Measurements from ENCODE around the gene RERE. TPM values are rescaled to one million over a fixed set of nuclear protein-coding genes. Genes with fewer than 3 reads are reported as not detected.

Gene RERE
- total and polyA plus RNA-seq, 2 experiments from 2014 or later, result 148 to 170 TPM

- peaks cover 75% of the 10 kb centered on the region for H3K79me2 ChIP-seq (replicated peaks; ENCODE audit: insufficient read depth)
- H3K27ac ChIP-seq (ENCODE audit: low read depth), result peak overlapping the region; percentile 12; the same call in 1 of the 2 replicates
- H3K27me3 ChIP-seq (ENCODE audit: insufficient read depth), result no peaks in the 10 kb centered on the region
- H3K9me2 ChIP-seq (ENCODE audit: insufficient read depth), result peaks cover 5% of the 10 kb centered on the region; the same call in 1 of the 2 replicates
- H3K36me3 Mint-ChIP-seq (ENCODE audit: low read depth), result peaks cover 7% of the 10 kb centered on the region
- no peaks in the 10 kb centered on the region for H3K9me3 Mint-ChIP-seq
- H3K27me3 Mint-ChIP-seq (ENCODE audit: insufficient read depth, low read depth, poor library complexity), result no peaks in the 10 kb centered on the region
- no peak overlapping the region for H3K4me3 Mint-ChIP-seq
- no peak overlapping the region for H2AFZ ChIP-seq
- H3K4me1 Mint-ChIP-seq, result peaks cover 42% of the 10 kb centered on the region
- H4K20me1 ChIP-seq (replicated peaks; ENCODE audit: insufficient read depth), result no peaks in the 10 kb centered on the region
- ATAC-seq, result no peak
- peaks cover 36% of the 10 kb centered on the region for H3K4me1 ChIP-seq (ENCODE audit: insufficient read depth)
- no peak overlapping the region for H3K4me2 ChIP-seq
- no peak for DNase-seq (ENCODE audit: low spot score)
- H3K27ac Mint-ChIP-seq, result peak overlapping the region; percentile 8
- H3K36me3 ChIP-seq (ENCODE audit: insufficient read depth), result no peaks in the 10 kb centered on the region
- TF ChIP-seq EZH2phosphoT487 (IDR thresholded peaks at IDR 0.05; ENCODE audit: unreplicated experiment), result no peak
- TF ChIP-seq ZNF114 (CRISPR knock-in tag; IDR thresholded peaks at IDR 0.05), result no peak
- no peak for TF ChIP-seq NANOG (IDR thresholded peaks at IDR 0.05; ENCODE audit: borderline replicate concordance)
- TF ChIP-seq ETS1 (IDR thresholded peaks at IDR 0.05), result no peak
- TF ChIP-seq CTCF (conservative IDR thresholded peaks at IDR 0.05; ENCODE audit: low read depth in 2 of 2), result no peak
- TF ChIP-seq POLR2AphosphoS5 (IDR thresholded peaks at IDR 0.05; ENCODE audit: low read depth), result no peak
- no peak for TF ChIP-seq REST (IDR thresholded peaks at IDR 0.05; ENCODE audit: unreplicated experiment)
- TF ChIP-seq CREB1 (CRISPR knock-in tag; IDR thresholded peaks at IDR 0.05; ENCODE audit: low read depth), result no peak
- TF ChIP-seq EZH2 (IDR thresholded peaks at IDR 0.05; ENCODE audit: low read depth, unreplicated experiment), result no peak
- TF ChIP-seq STAT1 (IDR thresholded peaks at IDR 0.05; ENCODE audit: unreplicated experiment), result no peak
- TF ChIP-seq JUNB (IDR thresholded peaks at IDR 0.05; ENCODE audit: unreplicated experiment), result no peak
- no peak for TF ChIP-seq ZNF331 (CRISPR knock-in tag; IDR thresholded peaks at IDR 0.05; ENCODE audit: low read depth)
- TF ChIP-seq ZNF462 (CRISPR knock-in tag; IDR thresholded peaks at IDR 0.05), result no peak
- no peaks in the 10 kb centered on the region for H3F3A ChIP-seq (replicated peaks; ENCODE audit: low read depth)
- no peak overlapping the region for H3K4me3 ChIP-seq
These were observed 361.0 kb downstream of the RERE start for GRCh38 chr1:8456308-8456912.
